Measurements from ENCODE around the gene UNKL.
A peak's percentile ranks its signal among the peaks of the same experiment; 100 is the strongest.

Gene UNKL

GRCh38 chr16:1349351-1349750, 65.2 kb downstream of the UNKL start:
- no peak for DNase-seq

- no peak for DNase-seq
Measured at GRCh38 chr16:1348926-1349325, 65.6 kb downstream of the UNKL start.

- DNase-seq, result no peak
Measured at GRCh38 chr16:1348441-1348840, 66.1 kb downstream of the UNKL start.

- no peak for DNase-seq
Measured at GRCh38 chr16:1347962-1348361, 66.5 kb downstream of the UNKL start.

GRCh38 chr16:1347286-1347855, 67.1 kb downstream of the UNKL start:
- DNase-seq, result no peak

GRCh38 chr16:1346422-1347285, 67.8 kb downstream of the UNKL start:
- no peak for DNase-seq

- no peak for DNase-seq
Measured at GRCh38 chr16:1345651-1346421, 68.7 kb downstream of the UNKL start.

GRCh38 chr16:1345087-1345486, 69.4 kb downstream of the UNKL start:
- no peak for DNase-seq

- no peak for DNase-seq
Measured at GRCh38 chr16:1344499-1344898, 70.0 kb downstream of the UNKL start.

GRCh38 chr16:1343428-1344242, 70.9 kb downstream of the UNKL start:
- DNase-seq, result no peak

GRCh38 chr16:1342526-1343427, 71.7 kb downstream of the UNKL start:
- peak; percentile 100 for DNase-seq

GRCh38 chr16:1341495-1342420, 72.7 kb downstream of the UNKL start:
- no peak for DNase-seq

- no peak for DNase-seq
Measured at GRCh38 chr16:1340730-1341494, 73.6 kb downstream of the UNKL start.

GRCh38 chr16:1338855-1339675, 75.4 kb downstream of the UNKL start:
- DNase-seq, result peak; percentile 1

- DNase-seq, result peak; percentile 55
Measured at GRCh38 chr16:1338119-1338730, 76.3 kb downstream of the UNKL start.

GRCh38 chr16:1337486-1337885, 77.0 kb downstream of the UNKL start:
- DNase-seq, result peak; percentile 25

- DNase-seq, result no peak
Measured at GRCh38 chr16:1336619-1337018, 77.9 kb downstream of the UNKL start.

GRCh38 chr16:1335996-1336395, 78.5 kb downstream of the UNKL start:
- peak; percentile 26 for DNase-seq

Data from hematopoietic multipotent progenitor cell treated with erythropoietin and hydrocortisone succinate and interleukin-3 and kit ligand, for 6 days (in vitro differentiated cells).